HG02870 (cell line): Measurements from ENCODE around the gene PCA3.
A peak's percentile ranks its signal among the peaks of the same experiment; 100 is the strongest.
"Not testable (repeated sequence)": the region's sequence is repeated elsewhere in the genome, so short reads cannot be mapped to it uniquely, and the experiment has no call there.

Experiments used
- ATAC-seq: cut with Tn5 transposase; IDR thresholded peaks from one replicate; pipeline ENCODE4 v1.9.1; 2021; ENCODE audit warnings: mild to moderate bottlenecking, moderate library complexity; ENCODE audit not compliant: unreplicated experiment

The PCA3 gene

GRCh38 chr9:76764138-76764537 is at the start of gene PCA3:
Gene PCA3 (plus strand): TSS chr9:76764438.
- ATAC-seq = no peak

- ATAC-seq = no peak
Measured at GRCh38 chr9:76716085-76716672, 48.1 kb upstream of the PCA3 start.

GRCh38 chr9:76717176-76717575 is 47.1 kb upstream of the PCA3 start:
- no peak for ATAC-seq

- ATAC-seq = no peak
Measured at GRCh38 chr9:76717613-76718012, 46.6 kb upstream of the PCA3 start.

- no peak for ATAC-seq
Measured at GRCh38 chr9:76718166-76718565, 46.1 kb upstream of the PCA3 start.

- ATAC-seq = no peak
Measured at GRCh38 chr9:76720245-76720644, 44.0 kb upstream of the PCA3 start.

GRCh38 chr9:76725011-76725546 is 39.2 kb upstream of the PCA3 start:
- no peak for ATAC-seq

GRCh38 chr9:76725885-76726284 is 38.4 kb upstream of the PCA3 start:
- no peak for ATAC-seq

- no peak for ATAC-seq
Measured at GRCh38 chr9:76729116-76729515, 35.1 kb upstream of the PCA3 start.

- no peak for ATAC-seq
Measured at GRCh38 chr9:76729980-76730737, 34.1 kb upstream of the PCA3 start.

GRCh38 chr9:76730801-76731200 is 33.4 kb upstream of the PCA3 start:
- ATAC-seq = no peak

- ATAC-seq = no peak
Measured at GRCh38 chr9:76732341-76732958, 31.8 kb upstream of the PCA3 start.

GRCh38 chr9:76733096-76733495 is 31.1 kb upstream of the PCA3 start:
- ATAC-seq = no peak

- no peak for ATAC-seq
Measured at GRCh38 chr9:76734716-76735115, 29.5 kb upstream of the PCA3 start.

GRCh38 chr9:76737154-76737902 is 26.9 kb upstream of the PCA3 start:
- no peak for ATAC-seq

- no peak for ATAC-seq
Measured at GRCh38 chr9:76738402-76738801, 25.8 kb upstream of the PCA3 start.

GRCh38 chr9:76741524-76741923 is 22.7 kb upstream of the PCA3 start:
- ATAC-seq = no peak

GRCh38 chr9:76742890-76743289 is 21.3 kb upstream of the PCA3 start:
- not testable (repeated sequence) for ATAC-seq

GRCh38 chr9:76743931-76744330 is 20.3 kb upstream of the PCA3 start:
- ATAC-seq = no peak

- ATAC-seq = peak; percentile 59
Measured at GRCh38 chr9:76744336-76744735, 19.9 kb upstream of the PCA3 start.

GRCh38 chr9:76751001-76751400 is 13.2 kb upstream of the PCA3 start:
- no peak for ATAC-seq
